ENCODE results near the gene RGL4. TPM values are rescaled to one million over a fixed set of nuclear protein-coding genes. Genes with fewer than 3 reads are reported as not detected.
A peak's percentile ranks its signal among the peaks of the same experiment; 100 is the strongest.
"Not testable (repeated sequence)": the region's sequence is repeated elsewhere in the genome, so short reads cannot be mapped to it uniquely, and the experiment has no call there.

RGL4 gene
- total RNA-seq, 3 donors from 2014 or later: 2.0 TPM; not detected in 2

DNA sequence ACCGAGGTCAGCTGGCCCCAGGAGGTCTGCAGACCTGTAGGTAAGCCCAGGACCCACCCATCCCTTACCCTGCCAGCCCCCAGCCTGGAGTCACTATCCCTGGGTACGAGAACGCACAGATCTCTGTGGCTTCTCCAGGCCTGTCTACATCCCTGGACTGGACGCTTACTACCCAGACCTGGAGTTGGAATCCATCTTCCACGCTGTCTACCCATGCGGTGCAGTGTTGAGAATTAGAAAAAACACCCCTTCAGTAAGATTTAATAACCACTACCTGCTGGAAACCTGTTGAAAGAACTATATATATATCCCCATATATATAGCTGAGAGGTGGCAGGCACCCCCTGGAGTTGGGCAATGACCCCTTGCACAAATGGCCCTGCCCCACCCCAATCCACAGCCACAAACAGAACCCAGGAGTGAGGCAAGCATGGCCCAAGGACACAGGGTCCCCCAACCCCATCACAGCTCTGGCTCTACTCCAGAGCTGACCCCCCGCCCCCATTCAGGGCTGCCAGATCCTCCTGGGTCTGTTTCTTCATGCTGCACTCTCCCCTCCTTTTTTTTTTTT, 17.7 kb upstream of the RGL4 start:
- DNase-seq (ENCODE audit: low spot score in 2 of 2): no peak
- no peaks in the 10 kb centered on the region for H3K9me3 ChIP-seq
- no peaks in the 10 kb centered on the region for H3K4me1 ChIP-seq
- no peaks in the 10 kb centered on the region for H3K27me3 ChIP-seq
- H3K36me3 ChIP-seq: no peaks in the 10 kb centered on the region
- H3K4me3 ChIP-seq: no peak overlapping the region
- no peak overlapping the region for H3K27ac ChIP-seq
- intact Hi-C loops (cut with DNase I; ENCODE audit: low total_unique reads): no loop called here
- TF ChIP-seq POLR2AphosphoS5 (IDR thresholded peaks at IDR 0.05) (no peak), POLR2A (IDR thresholded peaks at IDR 0.05) (no peak)
- TF ChIP-seq, protein P1, sequence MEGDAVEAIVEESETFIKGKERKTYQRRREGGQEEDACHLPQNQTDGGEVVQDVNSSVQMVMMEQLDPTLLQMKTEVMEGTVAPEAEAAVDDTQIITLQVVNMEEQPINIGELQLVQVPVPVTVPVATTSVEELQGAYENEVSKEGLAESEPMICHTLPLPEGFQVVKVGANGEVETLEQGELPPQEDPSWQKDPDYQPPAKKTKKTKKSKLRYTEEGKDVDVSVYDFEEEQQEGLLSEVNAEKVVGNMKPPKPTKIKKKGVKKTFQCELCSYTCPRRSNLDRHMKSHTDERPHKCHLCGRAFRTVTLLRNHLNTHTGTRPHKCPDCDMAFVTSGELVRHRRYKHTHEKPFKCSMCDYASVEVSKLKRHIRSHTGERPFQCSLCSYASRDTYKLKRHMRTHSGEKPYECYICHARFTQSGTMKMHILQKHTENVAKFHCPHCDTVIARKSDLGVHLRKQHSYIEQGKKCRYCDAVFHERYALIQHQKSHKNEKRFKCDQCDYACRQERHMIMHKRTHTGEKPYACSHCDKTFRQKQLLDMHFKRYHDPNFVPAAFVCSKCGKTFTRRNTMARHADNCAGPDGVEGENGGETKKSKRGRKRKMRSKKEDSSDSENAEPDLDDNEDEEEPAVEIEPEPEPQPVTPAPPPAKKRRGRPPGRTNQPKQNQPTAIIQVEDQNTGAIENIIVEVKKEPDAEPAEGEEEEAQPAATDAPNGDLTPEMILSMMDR (IDR thresholded peaks at IDR 0.05): no peak

DNA sequence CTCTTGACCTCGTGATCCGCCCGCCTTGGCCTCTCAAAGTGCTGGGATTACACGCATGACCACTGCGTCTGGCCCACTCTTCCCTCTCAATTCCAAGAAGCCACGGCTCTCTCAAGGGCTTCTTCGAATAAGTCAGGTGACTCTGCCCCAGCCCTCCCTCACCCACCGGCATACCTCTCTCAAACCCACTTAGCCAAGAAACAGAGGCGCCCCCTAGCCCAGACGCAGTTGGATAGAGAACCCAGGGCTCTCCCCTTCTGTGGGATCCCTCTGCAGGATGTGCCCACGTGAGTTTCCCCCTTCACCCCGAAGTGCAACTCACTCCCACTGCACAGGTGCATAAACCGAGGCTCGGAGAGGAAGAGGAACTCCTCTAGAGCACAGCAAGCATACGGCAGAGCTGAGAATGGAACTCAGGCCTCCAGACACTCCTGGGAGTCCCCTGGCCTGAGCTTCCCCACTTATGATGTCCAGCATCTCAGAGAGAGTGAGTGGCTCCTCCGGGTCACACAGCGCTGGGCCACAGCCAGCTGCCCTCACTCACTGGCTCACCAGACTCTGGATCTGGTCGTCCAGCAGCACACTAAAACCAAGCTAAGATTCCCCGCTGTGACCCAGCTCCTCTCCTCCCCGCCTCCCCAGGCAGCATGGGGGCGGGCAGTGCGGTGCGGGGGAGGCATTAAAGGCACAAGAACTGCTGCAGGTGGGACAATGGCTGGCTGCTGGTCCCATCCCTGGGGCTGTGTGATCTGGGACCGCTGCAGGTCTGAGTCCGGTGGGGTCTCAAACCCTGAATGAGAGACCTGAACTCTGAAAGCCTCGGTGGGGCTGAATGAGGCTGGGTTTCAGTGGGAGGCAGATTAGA, 16.8 kb upstream of the RGL4 start:
- intact Hi-C loops (cut with DNase I; ENCODE audit: low total_unique reads): no loop called here
- TF ChIP-seq POLR2AphosphoS5 (IDR thresholded peaks at IDR 0.05) (no peak), POLR2A (IDR thresholded peaks at IDR 0.05) (no peak)
- TF ChIP-seq, protein P1 (IDR thresholded peaks at IDR 0.05): no peak
- H3K27ac ChIP-seq: no peak overlapping the region
- no peaks in the 10 kb centered on the region for H3K27me3 ChIP-seq
- no peaks in the 10 kb centered on the region for H3K9me3 ChIP-seq
- H3K36me3 ChIP-seq: no peaks in the 10 kb centered on the region
- H3K4me3 ChIP-seq: no peak overlapping the region
- DNase-seq (ENCODE audit: low spot score in 2 of 2): no peak
- H3K4me1 ChIP-seq: no peaks in the 10 kb centered on the region

DNA sequence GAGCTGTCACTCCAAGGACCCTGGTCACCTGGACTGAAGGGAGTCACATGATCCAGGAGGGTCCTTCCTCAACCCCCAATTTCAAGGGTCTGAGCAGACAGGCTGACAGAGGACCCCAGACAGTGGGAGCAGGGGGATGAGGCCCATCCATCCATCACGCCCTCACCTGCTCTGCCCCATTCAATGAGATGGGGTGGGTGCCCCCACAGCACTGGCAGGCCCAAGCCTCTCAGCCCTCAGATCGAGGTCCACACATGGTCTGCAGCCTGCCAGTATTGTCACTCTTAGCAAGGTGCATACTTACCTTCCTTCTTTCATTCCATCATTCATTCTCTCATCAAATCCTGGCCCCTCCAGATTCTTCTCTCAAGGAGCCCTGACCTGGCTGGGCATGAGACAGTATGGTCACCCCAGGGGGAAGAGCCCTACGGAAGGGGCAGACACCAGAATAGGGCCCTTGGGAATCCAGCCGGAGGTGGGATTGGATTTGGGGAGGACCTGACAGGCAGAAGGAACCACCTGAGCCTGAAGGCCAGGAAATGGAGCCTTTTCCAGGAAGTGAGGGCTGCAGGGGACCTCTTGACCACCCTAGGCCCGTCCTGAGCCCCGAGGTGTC, 15.8 kb upstream of the RGL4 start:
- H3K27me3 ChIP-seq; H3K4me1 ChIP-seq; H3K36me3 ChIP-seq; H3K27ac ChIP-seq; intact Hi-C loops (cut with DNase I; ENCODE audit: low total_unique reads); H3K4me3 ChIP-seq; H3K9me3 ChIP-seq; DNase-seq (ENCODE audit: low spot score in 2 of 2): not testable (repeated sequence)

DNA sequence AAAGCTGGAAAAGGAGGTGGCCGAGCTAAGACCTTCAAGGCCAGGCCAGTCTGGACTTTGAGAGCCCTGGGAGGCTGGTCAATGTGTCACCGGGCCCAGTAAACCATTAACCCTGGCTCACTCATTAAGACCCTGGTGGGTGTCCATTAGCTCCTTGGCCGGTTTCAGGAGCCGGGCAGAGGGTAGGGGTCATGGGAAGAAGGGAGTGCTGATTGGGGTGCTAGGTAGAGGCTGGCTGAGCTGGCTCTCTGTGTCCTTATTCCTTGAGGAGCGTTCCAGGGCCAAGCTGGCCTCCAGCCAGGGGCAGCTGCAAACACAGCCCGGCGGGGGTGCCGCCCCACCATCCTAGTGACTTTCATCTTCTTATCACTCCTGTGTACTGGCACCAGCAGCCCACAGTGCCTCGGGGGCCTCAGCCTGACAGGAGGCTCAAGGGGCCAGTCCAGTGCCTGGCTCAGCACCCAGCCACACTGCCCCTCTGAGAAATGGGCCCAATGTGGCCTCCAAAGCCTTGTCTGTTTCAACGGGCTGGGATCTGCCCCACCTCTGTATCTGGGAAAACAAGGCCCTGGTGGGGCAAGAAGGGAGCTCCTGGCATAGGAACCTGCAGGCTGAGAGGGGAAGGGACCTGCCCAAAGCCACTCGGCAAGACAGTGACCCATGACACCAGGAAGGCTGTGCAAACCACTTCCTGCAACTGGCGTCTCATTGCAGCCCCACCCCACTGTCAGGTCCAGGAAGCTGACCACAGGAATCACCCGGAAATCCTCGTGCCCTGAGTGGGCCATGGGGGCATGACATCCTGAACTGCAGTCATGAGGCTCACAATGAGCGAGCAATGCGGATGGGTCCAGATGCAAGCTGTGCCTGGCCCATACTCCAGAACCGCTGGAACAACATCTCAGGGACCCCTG, 15.1 kb upstream of the RGL4 start:
- Histone ChIP-seq H3K36me3 (no peaks in the 10 kb centered on the region), H3K4me1 (no peaks in the 10 kb centered on the region), H3K4me3 (no peak overlapping the region), H3K27me3 (no peaks in the 10 kb centered on the region), H3K27ac (no peak overlapping the region), H3K9me3 (no peaks in the 10 kb centered on the region)
- no peak for TF ChIP-seq POLR2A (IDR thresholded peaks at IDR 0.05)
- TF ChIP-seq, protein P1 (IDR thresholded peaks at IDR 0.05): no peak
- no peak for TF ChIP-seq POLR2AphosphoS5 (IDR thresholded peaks at IDR 0.05)
- DNase-seq (ENCODE audit: low spot score in 2 of 2): peak in 1 of 2 donors; percentile 38
- intact Hi-C loops (cut with DNase I; ENCODE audit: low total_unique reads): no loop called here

DNA sequence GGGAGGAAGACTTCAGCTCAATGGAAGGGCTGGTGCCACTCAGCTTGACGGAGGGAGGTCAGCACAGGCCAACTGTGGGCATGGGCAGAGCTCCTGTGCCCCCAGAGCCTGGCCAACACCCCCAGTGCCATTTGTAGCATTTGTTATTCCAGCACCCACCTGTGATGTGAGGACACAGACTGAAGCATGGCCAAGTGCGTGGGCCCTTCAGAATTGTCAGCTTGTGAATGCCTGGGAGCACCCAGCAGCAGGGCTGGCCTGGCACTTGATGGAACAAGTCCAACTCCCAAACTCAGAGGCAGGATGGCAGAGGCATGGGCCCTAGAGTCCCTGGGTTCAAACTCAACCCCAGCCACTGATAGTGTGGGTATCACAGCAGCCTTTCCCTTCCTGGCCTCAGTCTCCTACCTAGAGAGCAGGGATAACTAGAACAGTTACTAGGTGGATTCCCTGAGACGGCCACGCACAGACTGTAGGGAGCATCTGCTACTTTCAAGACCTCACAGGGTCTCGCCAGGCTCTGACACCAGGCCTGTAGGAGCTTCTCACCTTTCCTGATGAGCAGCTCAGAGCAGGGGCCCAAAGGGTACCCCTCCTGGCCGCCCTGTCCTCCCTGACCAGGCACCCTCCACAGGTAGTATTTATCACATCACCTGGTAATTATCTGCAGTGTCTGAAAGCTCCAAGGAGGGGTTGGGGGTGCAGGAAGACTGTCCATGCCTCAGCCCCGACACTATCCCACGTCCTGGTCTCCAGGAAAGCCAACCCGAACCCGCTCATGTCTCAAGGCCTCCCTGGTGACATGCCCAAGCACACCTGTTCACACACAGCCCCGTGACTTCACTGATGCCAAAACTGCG, 13.7 kb upstream of the RGL4 start:
- peak in 1 of 2 donors; percentile 24 for DNase-seq (ENCODE audit: low spot score in 2 of 2)
- H3K27me3 ChIP-seq; intact Hi-C loops (cut with DNase I; ENCODE audit: low total_unique reads): not testable (repeated sequence)

More for the DNA sequence above, 13.7 kb upstream of the RGL4 start:
- not testable (repeated sequence) for H3K27ac ChIP-seq, H3K4me3 ChIP-seq, H3K4me1 ChIP-seq, H3K36me3 ChIP-seq, H3K9me3 ChIP-seq
